HCT116 (cell line): Measurements from ENCODE around the gene KCNH2. TPM values are rescaled to one million over a fixed set of nuclear protein-coding genes. Genes with fewer than 3 reads are reported as not detected.

Experiments used
- ATAC-seq: fragments of 200-7000 bp; cut with Tn5 transposase; 2 replicates; pipeline ENCODE4 v1.9.1; 2020; ENCODE audit warnings: mild to moderate bottlenecking, moderate library complexity
- BruUV-seq: library from RNA; stranded (reverse); fragments of 400-500 nt; replicated peaks from 2 replicates; lab custom pipeline; 2021; lab: Mats Ljungman, UMichigan
- CTCF ChIA-PET: fragments of 300-600 bp; sonication (Branson Sonifier 250); formaldehyde crosslinking; loops from one replicate; lab custom pipeline; 2021; ENCODE audit warnings: antibody characterized with exemption; lab: Charles Lee
- POLR2A ChIA-PET: fragments of 300-600, 350-600 bp; sonication (Branson Sonifier 250); formaldehyde crosslinking; loops from one replicate; lab custom pipeline; 2021; ENCODE audit warnings: antibody characterized with exemption; lab: Charles Lee
- RAD21 ChIA-PET, 2 experiments: fragments of 300-600 bp; sonication (Branson Sonifier 250); formaldehyde crosslinking; loops; one replicate each; lab custom pipeline; 2023; ENCODE audit warnings: low total read pairs in 2 of 2; ENCODE audit not compliant: uncharacterized antibody in 2 of 2, unreplicated experiment in 2 of 2, low non-redundant PET in 1 of 2; lab: Charles Lee
- DNase-seq: peaks from one replicate; pipeline ENCODE4 v3.0.0-alpha.2; 2010; ENCODE audit warnings: low read depth, low spot score
- H2AFZ ChIP-seq: fragments of 200-600 bp; shearing (Covaris generic), sonication (generic); 2 replicates; pipeline ENCODE4 v1.6.1; 2017; ENCODE audit warnings: low read depth, mixed run types, mixed read lengths, antibody characterized with exemption, low read length; ENCODE audit not compliant: poor library complexity, severe bottlenecking
- H3K27ac ChIP-seq: 2 replicates; pipeline ENCODE4 v1.5.1; 2012; ENCODE audit warnings: low read depth, low read length
- H3K27me3 ChIP-seq: fragments of 200-600 bp; sonication (generic); 2 replicates; pipeline ENCODE4 v1.6.1; 2016; ENCODE audit warnings: mixed run types, low read length, mixed read lengths; ENCODE audit not compliant: insufficient read depth
- H3K36me3 ChIP-seq, 2 experiments: fragments of 200-500 bp in 1 of 2; fragments of 200-600 bp in 1 of 2; sonication (Bioruptor generic) in 1 of 2; sonication (generic) in 1 of 2; 2 replicates each; pipeline versions ENCODE4 v1.5.1 to v1.6.1; 2014 to 2016; ENCODE audit warnings: low read length in 2 of 2, inconsistent platforms in 1 of 2, mixed read lengths in 1 of 2, mixed run types in 1 of 2; ENCODE audit not compliant: insufficient read depth in 2 of 2, control insufficient read depth in 1 of 2
- H3K4me1 ChIP-seq, 2 experiments: fragments of 200-600 bp in 1 of 2; sonication (generic) in 1 of 2; 2 replicates each; pipeline versions ENCODE4 v1.5.1 to v1.6.1; 2012 to 2017; ENCODE audit warnings: low read length in 2 of 2, inconsistent platforms in 1 of 2, mild to moderate bottlenecking in 1 of 2, mixed read lengths in 1 of 2, mixed run types in 1 of 2, moderate library complexity in 1 of 2; ENCODE audit not compliant: insufficient read depth in 2 of 2, control insufficient read depth in 1 of 2
- H3K4me2 ChIP-seq: fragments of 200-600 bp; sonication (generic); 2 replicates; pipeline ENCODE4 v1.6.1; 2017; ENCODE audit warnings: mixed run types, low read length, mixed read lengths
- H3K4me3 ChIP-seq, 2 experiments: fragments of 200-600 bp in 1 of 2; sonication (generic) in 1 of 2; replicated peaks in 1 of 2; 2 replicates each; pipeline ENCODE4 v1.5.1; 2011 to 2016; ENCODE audit warnings: low read length in 2 of 2, control low read depth in 1 of 2, low read depth in 1 of 2, mild to moderate bottlenecking in 1 of 2, mixed read lengths in 1 of 2, mixed run types in 1 of 2
- H3K79me2 ChIP-seq: fragments of 200-600 bp; sonication (generic); 2 replicates; pipeline ENCODE4 v1.6.1; 2017; ENCODE audit warnings: mild to moderate bottlenecking, mixed run types, low read length, moderate library complexity, mixed read lengths; ENCODE audit not compliant: insufficient read depth
- H3K9ac ChIP-seq: fragments of 200-600 bp; sonication (generic); 2 replicates; pipeline ENCODE4 v1.6.1; 2016; ENCODE audit warnings: low read length, mixed read lengths
- H3K9me2 ChIP-seq: fragments of 200-600 bp; sonication (generic), shearing (Covaris generic); 2 replicates; pipeline ENCODE4 v1.6.1; 2017; ENCODE audit warnings: mixed run types, mild to moderate bottlenecking, moderate library complexity; ENCODE audit not compliant: insufficient read depth
- H3K9me3 ChIP-seq, 2 experiments: fragments of 200-500 bp in 1 of 2; fragments of 200-600 bp in 1 of 2; sonication (Bioruptor generic) in 1 of 2; sonication (generic) in 1 of 2; 2 replicates each; pipeline ENCODE4 v1.6.1; 2014 to 2017; ENCODE audit warnings: low read length in 2 of 2, mixed read lengths in 2 of 2, inconsistent platforms in 1 of 2, low read depth in 1 of 2, mild to moderate bottlenecking in 1 of 2, mixed run types in 1 of 2, moderate library complexity in 1 of 2; ENCODE audit not compliant: control insufficient read depth in 1 of 2, insufficient read depth in 1 of 2
- H4K20me1 ChIP-seq: fragments of 200-600 bp; sonication (generic), shearing (Covaris generic); 2 replicates; pipeline ENCODE4 v1.6.1; 2017; ENCODE audit warnings: mixed run types, mild to moderate bottlenecking, moderate library complexity; ENCODE audit not compliant: insufficient read depth
- ATF3 ChIP-seq: IDR thresholded peaks from 2 replicates; pipeline ENCODE4 v1.6.1; 2012
- CEBPB ChIP-seq: IDR thresholded peaks from 2 replicates; pipeline ENCODE4 v1.6.1; 2012; ENCODE audit warnings: low read depth
- CTCF ChIP-seq, 3 experiments: fragments of 200-600 bp in 1 of 3; sonication (generic) in 1 of 3; IDR thresholded peaks in 2 of 3; conservative IDR thresholded peaks in 1 of 3; 2 replicates each; pipeline ENCODE4 v1.5.1; 2012 to 2017; ENCODE audit warnings: low read depth in 2 of 3, low read length in 2 of 3, antibody characterized with exemption in 1 of 3, borderline replicate concordance in 1 of 3, control low read depth in 1 of 3, mild to moderate bottlenecking in 1 of 3, mixed read lengths in 1 of 3, mixed run types in 1 of 3, moderate library complexity in 1 of 3; ENCODE audit not compliant: insufficient read depth in 1 of 3
- EGR1 ChIP-seq: IDR thresholded peaks from 2 replicates; pipeline ENCODE4 v1.6.1; 2012; ENCODE audit warnings: low read depth
- ELF1 ChIP-seq: IDR thresholded peaks from 2 replicates; pipeline ENCODE4 v1.6.1; 2012; ENCODE audit warnings: low read depth, borderline replicate concordance
- EZH2 ChIP-seq: fragments of 200-600 bp; sonication (generic); IDR thresholded peaks from 2 replicates; pipeline ENCODE4 v1.6.1; 2017; ENCODE audit warnings: antibody characterized with exemption, mixed run types
- EZH2phosphoT487 ChIP-seq: fragments of 200-600 bp; IDR thresholded peaks from 2 replicates; pipeline ENCODE4 v1.6.1; 2018; ENCODE audit warnings: antibody characterized with exemption, borderline replicate concordance
- JUND ChIP-seq: IDR thresholded peaks from 2 replicates; pipeline ENCODE4 v1.6.1; 2012
- POLR2A ChIP-seq: IDR thresholded peaks from 2 replicates; pipeline ENCODE4 v1.7.0; 2011; ENCODE audit warnings: borderline replicate concordance; ENCODE audit not compliant: insufficient read depth, insufficient read length; ENCODE audit errors: extremely low read depth
- SIN3A ChIP-seq: IDR thresholded peaks from 2 replicates; pipeline ENCODE4 v1.6.1; 2012; ENCODE audit warnings: low read depth
- SP1 ChIP-seq: IDR thresholded peaks from 2 replicates; pipeline ENCODE4 v1.6.1; 2012; ENCODE audit warnings: low read depth
- SRF ChIP-seq: IDR thresholded peaks from 2 replicates; pipeline ENCODE4 v1.6.1; 2012; ENCODE audit warnings: low read depth
- TCF7L2 ChIP-seq: IDR thresholded peaks from 2 replicates; pipeline ENCODE4 v1.7.0; 2011; ENCODE audit warnings: borderline replicate concordance, inconsistent platforms; ENCODE audit not compliant: insufficient read depth, insufficient read length; ENCODE audit errors: extremely low read depth
- ZBTB33 ChIP-seq: IDR thresholded peaks from 2 replicates; pipeline ENCODE4 v1.6.1; 2011; ENCODE audit warnings: mild to moderate bottlenecking, low read length, moderate library complexity; ENCODE audit not compliant: insufficient replicate concordance; ENCODE audit errors: extremely low read depth
- ZFX ChIP-seq: fragments of 450-650 bp; IDR thresholded peaks from 2 replicates; pipeline ENCODE4 v1.6.1; 2017
- ZNF274 ChIP-seq: fragments of 200-500 bp; sonication (Bioruptor generic); IDR thresholded peaks from 2 replicates; pipeline ENCODE4 v1.6.1; 2014; ENCODE audit warnings: mild to moderate bottlenecking, low read depth, low read length, inconsistent platforms
- intact Hi-C: fragments of 100-400 bp; cut with micrococcal nuclease; formaldehyde crosslinking; loops from 2 replicates; pipeline ENCODE4 v1.10.0; 2022
- total RNA-seq: library from RNA; stranded (reverse); gene quantifications from one replicate; pipeline ENCODE4 v1.2.1, GENCODE V29; 2021; ENCODE audit not compliant: unreplicated experiment

The KCNH2 gene
- total RNA-seq, 1 experiment from 2014 or later = 9.7 TPM

- H3K27me3 ChIP-seq = peaks cover 40% of the 10 kb centered on the region; the same call in 1 of the 2 replicates
- CTCF ChIA-PET = interaction anchor here (0.6 to 1.0 kb wide), 3 partner anchors 15 to 39 kb away, joined by 3 to 6 read pairs (median 3); no protein-coding TSS in a partner anchor
These were observed 2.5 kb upstream of the KCNH2 start for GRCh38 chr7:150980663-150981062.

DNA sequence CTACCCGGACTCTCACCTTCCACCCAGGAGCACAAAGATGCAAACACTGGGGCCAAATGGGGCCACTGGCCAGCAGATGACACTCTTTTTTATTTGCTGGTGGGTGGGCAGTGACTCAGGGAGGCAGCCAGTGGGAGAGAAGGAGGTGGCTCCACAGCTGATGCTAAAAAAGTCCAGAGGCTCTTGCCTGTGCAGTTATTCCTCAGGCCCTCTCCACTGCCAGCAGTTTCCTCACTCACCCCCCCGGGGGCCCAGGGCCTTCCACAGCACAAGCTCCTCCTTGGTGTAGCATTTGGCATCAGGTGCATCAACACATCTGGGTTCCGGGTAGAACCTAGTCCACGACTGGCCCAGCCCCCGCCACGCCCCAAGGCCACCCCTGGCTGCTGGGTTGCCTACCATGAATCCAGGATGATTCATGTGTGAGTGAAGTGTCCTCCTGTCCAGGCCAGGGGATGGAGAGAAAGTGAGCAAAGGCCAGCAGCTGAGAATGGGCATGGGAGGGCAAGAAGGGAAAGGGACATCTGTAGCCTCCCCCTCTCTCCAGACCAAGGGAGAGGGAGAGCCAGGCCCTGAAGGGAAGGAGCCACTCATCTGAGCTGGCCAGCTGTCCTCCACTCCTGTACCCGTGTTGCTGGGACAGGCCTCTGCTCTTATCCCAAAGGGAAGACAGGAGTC is 1.7 kb upstream of the KCNH2 start:
- BruUV-seq = no TSS peak
- RAD21 ChIA-PET = no interaction called here
- H3K4me2 ChIP-seq = peak overlapping the region; percentile 98
- CTCF ChIA-PET = interaction anchor here (0.6 to 1.2 kb wide), 6 partner anchors 14 to 45 kb away, joined by 3 to 6 read pairs (median 3); partner anchors contain the start of gene ATG9B
- POLR2A ChIA-PET = no interaction called here
- no peaks in the 10 kb centered on the region for H3K9me2 ChIP-seq
- H3K9ac ChIP-seq = no peak overlapping the region
- no peak for DNase-seq
- H3K36me3 ChIP-seq = no peaks in the 10 kb centered on the region
- H3K27me3 ChIP-seq = peaks cover 40% of the 10 kb centered on the region; the same call in 1 of the 2 replicates
- intact Hi-C loops = no loop called here
- H3K27ac ChIP-seq = no peak overlapping the region
- 0 out of 2 replicates have a peak, but pooled peaks cover 2% of the 10 kb centered on the region for H3K79me2 ChIP-seq
- no peak for ATAC-seq
- no peaks in the 10 kb centered on the region for H3K9me3 ChIP-seq
- no peak overlapping the region for H3K4me3 ChIP-seq
- no peaks in the 10 kb centered on the region for H4K20me1 ChIP-seq
- H3K4me1 ChIP-seq = peaks cover 29 to 44% of the 10 kb centered on the region in 2 experiments
- no peak overlapping the region for H2AFZ ChIP-seq
- TF ChIP-seq EZH2 (no peak), JUND (no peak), ZFX (no peak), EZH2phosphoT487 (no peak), SP1 (no peak), SIN3A (no peak), SRF (no peak), ZBTB33 (no peak), POLR2A (no peak), CTCF (IDR thresholded peaks at IDR 0.05 in 2 of 3, conservative IDR thresholded peaks at IDR 0.05 in 1 of 3; ENCODE audit: borderline replicate concordance in 1 of 3, insufficient read depth in 1 of 3, low read depth in 2 of 3, low read length in 2 of 3) (no peak), EGR1 (no peak), ELF1 (no peak), CEBPB (no peak)

More at GRCh38 chr7:150980663-150981062, 2.5 kb upstream of the KCNH2 start:
- ATAC-seq = no peak
- Histone ChIP-seq H3K4me2 (no peak overlapping the region), H3K9ac (no peak overlapping the region), H3K4me1 (peaks cover 25 to 38% of the 10 kb centered on the region in 2 experiments), H2AFZ (no peak overlapping the region), H3K36me3 (no peaks in the 10 kb centered on the region), H4K20me1 (no peaks in the 10 kb centered on the region), H3K4me3 (no peak overlapping the region), H3K27ac (no peak overlapping the region), H3K9me3 (no peaks in the 10 kb centered on the region), H3K9me2 (no peaks in the 10 kb centered on the region), H3K79me2 (0 out of 2 replicates have a peak, but pooled peaks cover 2% of the 10 kb centered on the region)
- TF ChIP-seq TCF7L2 (no peak), SRF (no peak), EZH2phosphoT487 (no peak), ZNF274 (no peak), POLR2A (no peak), ATF3 (no peak)
- RAD21 ChIA-PET = interaction anchor here in 1 of 2 experiments (0.8 kb wide), 1 partner anchor 18 kb away, joined by 3 read pairs; no protein-coding TSS in a partner anchor
- POLR2A ChIA-PET = no interaction called here
- no TSS peak for BruUV-seq
- no peak for DNase-seq
- intact Hi-C loops = no loop called here
